ENCODE measurements around the gene DDR1. TPM values are rescaled to one million over a fixed set of nuclear protein-coding genes. Genes with fewer than 3 reads are reported as not detected.
A peak's percentile ranks its signal among the peaks of the same experiment; 100 is the strongest.

Gene DDR1
- total and polyA plus RNA-seq, 2 experiments from 2014 or later: 58.3 to 154 TPM

DNA sequence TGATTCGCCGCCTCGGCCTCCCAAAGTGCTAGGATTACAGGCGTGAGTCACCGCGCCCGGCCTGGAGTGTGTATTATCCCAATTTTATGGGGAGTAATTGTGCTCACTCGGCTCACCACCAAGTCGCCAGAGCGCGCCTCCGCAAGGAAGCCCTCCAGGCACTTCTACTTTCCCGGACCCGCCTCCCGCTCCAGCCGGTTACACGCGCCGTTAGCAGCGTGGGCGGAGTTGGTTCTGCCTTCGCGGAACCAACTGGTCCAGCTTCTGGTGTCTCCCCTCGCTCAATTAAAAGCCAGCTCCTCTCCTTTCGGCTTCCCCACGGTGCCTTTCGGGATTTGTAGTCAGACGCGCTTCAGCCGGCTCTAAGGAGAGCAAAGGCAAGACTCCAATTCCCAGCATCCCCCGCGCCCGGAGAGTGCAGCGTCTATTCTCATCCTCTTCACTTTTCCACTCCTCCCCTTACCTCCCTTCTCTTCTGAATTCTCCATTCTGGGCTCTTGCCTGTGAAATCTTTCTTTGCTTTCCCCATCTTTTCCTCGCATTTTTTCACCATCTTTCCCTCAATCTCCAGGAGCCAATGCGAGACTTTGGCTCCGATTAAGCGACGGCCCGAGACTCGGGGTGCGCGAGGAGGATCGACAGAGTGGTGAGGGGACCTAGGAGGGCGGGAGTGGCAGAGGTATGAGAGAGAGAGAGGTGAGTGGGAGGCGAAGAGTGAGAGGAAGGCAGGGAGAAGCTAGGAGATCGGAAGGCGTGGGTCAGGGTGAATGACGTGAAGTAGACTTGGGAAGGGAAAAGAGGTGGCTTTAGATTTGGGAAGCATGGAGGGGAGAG lies 23.7 kb downstream of the DDR1 start, which contains the start of gene GTF2H4 (continued):
- no peak for TF ChIP-seq ZNF462 (CRISPR knock-in tag; IDR thresholded peaks at IDR 0.05)
- TF ChIP-seq NANOG (IDR thresholded peaks at IDR 0.05; ENCODE audit: borderline replicate concordance): no peak
- no peak for TF ChIP-seq REST (IDR thresholded peaks at IDR 0.05; ENCODE audit: unreplicated experiment)
- no peak for TF ChIP-seq EZH2phosphoT487 (IDR thresholded peaks at IDR 0.05; ENCODE audit: unreplicated experiment)
- peak; percentile 72 for TF ChIP-seq CREB1 (CRISPR knock-in tag; IDR thresholded peaks at IDR 0.05; ENCODE audit: low read depth)
- TF ChIP-seq ZNF331 (CRISPR knock-in tag; IDR thresholded peaks at IDR 0.05; ENCODE audit: low read depth): no peak
- peak; percentile 76; the same call in 1 of the 2 replicates for TF ChIP-seq ZNF114 (CRISPR knock-in tag; IDR thresholded peaks at IDR 0.05)
- TF ChIP-seq JUNB (IDR thresholded peaks at IDR 0.05; ENCODE audit: unreplicated experiment): no peak

All from GM23338 (cell line).